Activated CD4-positive, alpha-beta T cell treated with anti-CD3 and anti-CD28 coated beads for 36 hours (primary cell): ENCODE results near the gene DQX1. TPM values are rescaled to one million over a fixed set of nuclear protein-coding genes. Genes with fewer than 3 reads are reported as not detected.
A peak's percentile ranks its signal among the peaks of the same experiment; 100 is the strongest.

Experiments
- ATAC-seq: fragments of 200-7000 bp; cut with Tn5 transposase; one replicate; pipeline ENCODE4 v1.10.0; 2021; ENCODE audit warnings: mild to moderate bottlenecking, moderate library complexity
- CTCF ChIA-PET: fragments of 350-600 bp; sonication (Branson Sonifier 250); formaldehyde crosslinking; loops from one replicate; lab custom pipeline; 2021; ENCODE audit warnings: antibody characterized with exemption; lab: Charles Lee
- POLR2A ChIA-PET: fragments of 350-600 bp; sonication (Branson Sonifier 250); formaldehyde crosslinking; loops from one replicate; lab custom pipeline; 2021; ENCODE audit warnings: antibody characterized with exemption, inconsistent platforms; lab: Charles Lee
- DNase-seq: peaks from one replicate; pipeline ENCODE4 v3.0.0-alpha.2; 2020
- H3K27ac Mint-ChIP-seq: one replicate; pipeline ENCODE4 v1.8.0; 2021; ENCODE audit warnings: mixed read lengths
- H3K27me3 Mint-ChIP-seq: one replicate; pipeline ENCODE4 v1.8.0; 2021; ENCODE audit warnings: mixed read lengths
- H3K36me3 Mint-ChIP-seq: one replicate; pipeline ENCODE4 v1.8.0; 2021; ENCODE audit warnings: low read depth, mixed read lengths
- H3K4me1 Mint-ChIP-seq: one replicate; pipeline ENCODE4 v1.8.0; 2021; ENCODE audit warnings: mixed read lengths
- H3K4me3 Mint-ChIP-seq: one replicate; pipeline ENCODE4 v1.8.0; 2021; ENCODE audit warnings: mild to moderate bottlenecking, moderate library complexity, mixed read lengths
- H3K9me3 Mint-ChIP-seq: one replicate; pipeline ENCODE4 v1.8.0; 2021; ENCODE audit warnings: low read depth, mixed read lengths
- intact Hi-C, 2 experiments: fragments of 100-400 bp; cut with DNase I in 1 of 2; cut with micrococcal nuclease in 1 of 2; formaldehyde crosslinking; loops; one replicate each; pipeline versions ENCODE4 v1.14.2 to v1.15.1; 2022 to 2024; cut with DNase I, micrococcal nuclease
- total RNA-seq, 2 experiments: library from RNA; stranded (reverse); gene quantifications; one replicate each; pipeline ENCODE4 v1.2.3, GENCODE V29; 2021

Gene DQX1
- total RNA-seq, 2 experiments from 2014 or later = 0.40 to 0.41 TPM

DNA sequence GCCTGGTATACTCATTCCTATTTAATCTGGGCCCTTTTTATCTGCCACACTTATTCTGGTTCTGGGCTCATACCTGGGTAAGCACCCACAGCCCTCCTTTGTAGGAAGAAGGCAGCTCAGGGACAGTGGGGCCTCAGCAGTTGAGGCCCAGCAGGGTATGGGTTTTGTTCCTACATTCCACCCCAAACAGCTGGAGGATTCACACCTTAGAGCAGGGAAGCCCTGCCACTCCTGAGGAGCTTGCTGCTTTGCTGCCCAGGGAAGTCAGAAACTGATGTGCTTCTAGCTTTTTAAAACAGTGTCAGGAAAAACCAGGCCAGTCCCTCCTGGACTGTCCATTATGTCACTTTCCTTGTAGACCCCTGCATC, 25.5 kb downstream of the DQX1 start:
- H3K27me3 Mint-ChIP-seq = peaks cover 60% of the 10 kb centered on the region
- peaks cover 40% of the 10 kb centered on the region for H3K4me1 Mint-ChIP-seq
- H3K27ac Mint-ChIP-seq = no peak overlapping the region
- H3K9me3 Mint-ChIP-seq = no peaks in the 10 kb centered on the region
- no peak overlapping the region for H3K4me3 Mint-ChIP-seq
- ChIA-PET CTCF (interaction anchor here (0.5 to 3.6 kb wide), 6 partner anchors 10 to 236 kb away, joined by 3 to 17 read pairs (median 4); partner anchors contain the start of genes CCDC142 and TTC31), POLR2A (interaction anchor here (1.3 kb wide), 1 partner anchor 29 kb away, joined by 4 read pairs; the partner anchor contains the start of gene HTRA2)
- intact Hi-C loops = no loop called here
- ATAC-seq = no peak
- no peak for DNase-seq
- peaks cover 22% of the 10 kb centered on the region for H3K36me3 Mint-ChIP-seq

DNA sequence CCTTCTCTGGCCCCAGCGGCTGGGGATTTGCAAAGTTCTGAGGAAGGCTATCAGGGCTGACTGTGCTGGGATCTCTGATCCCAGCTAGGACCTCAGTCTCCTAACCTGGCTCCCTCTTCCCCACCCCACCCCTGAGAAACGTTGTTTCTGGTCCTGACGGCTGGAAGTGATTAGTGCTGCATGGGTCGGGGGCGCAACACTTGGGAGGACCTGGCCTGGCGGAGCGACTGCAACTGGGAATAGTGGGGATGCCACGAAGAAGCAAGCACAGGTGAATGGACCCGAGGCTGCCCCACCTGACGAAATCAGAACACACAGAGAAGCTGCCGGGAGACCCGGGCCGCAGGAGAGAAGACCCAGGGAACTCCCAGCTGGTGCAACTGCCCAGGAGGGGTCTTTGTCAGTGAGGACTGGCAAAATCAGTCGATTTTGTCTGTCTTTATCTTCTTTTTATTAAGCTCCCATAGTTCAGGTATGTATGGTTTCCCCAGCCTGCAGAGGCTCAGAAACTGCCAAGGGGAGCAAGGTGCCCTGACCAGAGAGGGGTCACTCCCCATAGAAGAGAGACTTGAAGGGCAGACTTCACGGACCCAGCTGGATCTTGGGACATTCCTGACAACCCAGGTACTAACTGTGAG, 26.0 kb downstream of the DQX1 start:
- Mint-ChIP-seq H3K4me1 (peaks cover 39% of the 10 kb centered on the region), H3K9me3 (no peaks in the 10 kb centered on the region), H3K27ac (no peak overlapping the region), H3K36me3 (peaks cover 17% of the 10 kb centered on the region), H3K27me3 (peaks cover 58% of the 10 kb centered on the region), H3K4me3 (no peak overlapping the region)
- ATAC-seq (no peak), DNase-seq (no peak)
- ChIA-PET CTCF (interaction anchor here (0.6 to 3.6 kb wide), 5 partner anchors 10 to 24 kb away, joined by 3 to 17 read pairs (median 5); partner anchors contain the start of genes CCDC142 and TTC31), POLR2A (no interaction called here)
- intact Hi-C loops = loop anchor here (1.0 to 5.0 kb wide), 3 partner anchors 14 to 55 kb away; partner anchors contain the start of genes DOK1 (in 1 of the 2) and TLX2 (in 1 of the 2)

DNA sequence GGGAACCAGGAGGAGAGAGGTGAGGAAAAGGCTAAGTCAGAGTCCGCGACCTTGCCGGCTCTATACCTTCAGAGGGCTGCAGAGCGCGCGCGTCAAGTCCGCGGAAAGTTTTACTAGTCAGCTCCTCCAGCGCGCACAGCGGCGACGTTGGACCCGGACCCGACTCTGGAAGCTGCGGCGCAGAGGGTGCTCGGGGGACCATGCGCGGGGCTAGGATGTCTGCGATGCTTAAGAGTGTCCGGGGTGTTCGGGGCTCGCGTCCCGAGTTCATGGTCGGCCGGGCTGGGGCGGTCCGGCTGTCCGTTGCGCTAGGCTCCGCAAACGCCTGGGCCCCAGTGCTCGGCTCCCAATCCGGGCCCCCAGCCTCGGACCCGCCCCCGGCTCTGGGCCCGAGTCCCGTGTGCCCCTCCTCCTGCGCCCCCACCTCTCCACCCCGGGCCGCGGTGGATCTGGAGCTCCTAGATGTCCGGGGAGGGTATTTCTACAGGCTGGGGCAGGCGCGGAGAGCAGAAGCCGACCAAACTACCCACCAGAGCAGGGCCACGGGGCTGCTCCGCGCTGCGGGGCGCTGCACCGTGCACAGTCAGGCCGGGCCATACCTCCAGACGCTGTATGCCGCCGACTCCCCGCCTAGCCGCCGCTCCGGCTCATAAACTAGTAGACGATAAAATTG, 26.6 kb downstream of the DQX1 start, which contains the start of gene LBX2:
TSS of gene LBX2 (minus strand) at position 337 of the 673 bp plus-strand sequence. CDS start at position 271, 66 bp downstream.
- peak within 1 kb of the TSS; percentile 77 for H3K4me3 Mint-ChIP-seq
- H3K27ac Mint-ChIP-seq = peak within 1 kb of the TSS; percentile 15
- ChIA-PET POLR2A (no interaction called here), CTCF (interaction anchor here (3.6 kb wide), 1 partner anchor 17 kb away, joined by 17 read pairs; the partner anchor contains the start of genes CCDC142 and TTC31)
- H3K4me1 Mint-ChIP-seq = peaks cover 37% of the 10 kb centered on the region
- intact Hi-C loops = loop anchor here (1.0 to 5.0 kb wide), 3 partner anchors 15 to 55 kb away; partner anchors contain the start of genes DOK1 (in 1 of the 2) and TLX2 (in 1 of the 2)
- peaks cover 56% of the 10 kb centered on the region for H3K27me3 Mint-ChIP-seq
- ATAC-seq = peak; percentile 37
- H3K9me3 Mint-ChIP-seq = no peaks in the 10 kb centered on the region
- H3K36me3 Mint-ChIP-seq = peaks cover 10% of the 10 kb centered on the region
- DNase-seq = peak; percentile 71

DNA sequence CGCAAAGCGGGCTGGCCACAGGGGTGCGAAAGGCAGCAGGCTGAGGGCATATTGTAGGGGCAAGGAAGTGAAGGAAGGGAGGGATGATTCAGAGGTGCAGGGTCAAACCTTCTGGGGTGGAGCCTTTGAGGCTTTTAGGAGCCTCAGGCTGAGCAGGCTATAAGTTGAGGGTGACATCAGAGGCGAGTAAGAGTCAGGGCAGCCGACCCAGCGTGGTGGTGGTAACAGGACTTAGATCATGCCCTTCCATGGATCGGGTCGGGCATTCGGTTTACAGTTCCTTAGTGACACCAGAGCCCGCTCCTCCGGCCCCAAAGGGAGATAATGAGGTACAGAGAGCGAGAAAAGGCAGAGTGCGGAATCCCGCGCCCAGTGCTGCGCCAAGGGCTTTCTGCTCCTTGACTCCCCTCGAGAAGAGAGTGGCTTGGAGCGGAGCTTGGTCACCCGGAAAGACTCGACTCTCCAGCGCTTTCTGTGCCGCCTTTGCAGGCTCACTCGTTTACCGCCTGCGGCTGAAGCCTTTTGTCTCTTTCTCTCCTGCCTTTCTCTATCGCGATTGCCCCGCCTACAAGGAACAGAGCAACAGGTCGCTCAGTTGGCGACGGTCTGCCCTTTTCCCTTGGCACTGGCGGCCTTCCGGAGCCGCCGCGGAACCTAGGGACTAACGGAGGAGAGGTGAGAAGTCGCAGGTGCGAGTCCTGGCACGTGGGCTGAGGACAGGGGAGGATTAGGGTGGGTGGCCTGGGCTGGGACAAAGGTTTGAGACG, 27.3 kb downstream of the DQX1 start:
- Mint-ChIP-seq H3K4me1 (peaks cover 31% of the 10 kb centered on the region), H3K27ac (peak overlapping the region; percentile 15), H3K27me3 (peaks cover 50% of the 10 kb centered on the region), H3K4me3 (peak overlapping the region; percentile 77), H3K36me3 (peaks cover 7% of the 10 kb centered on the region), H3K9me3 (no peaks in the 10 kb centered on the region)
- CTCF ChIA-PET = interaction anchor here (1.3 to 3.6 kb wide), 2 partner anchors 16 kb away, joined by 5 to 17 read pairs; partner anchors contain the start of genes CCDC142 and TTC31
- intact Hi-C loops = loop anchor here (1.0 to 5.0 kb wide), 3 partner anchors 16 to 56 kb away; partner anchors contain the start of genes DOK1 (in 1 of the 2) and TLX2 (in 1 of the 2)
- peak; percentile 63 for ATAC-seq
- POLR2A ChIA-PET = no interaction called here
- peak; percentile 49 for DNase-seq

DNA sequence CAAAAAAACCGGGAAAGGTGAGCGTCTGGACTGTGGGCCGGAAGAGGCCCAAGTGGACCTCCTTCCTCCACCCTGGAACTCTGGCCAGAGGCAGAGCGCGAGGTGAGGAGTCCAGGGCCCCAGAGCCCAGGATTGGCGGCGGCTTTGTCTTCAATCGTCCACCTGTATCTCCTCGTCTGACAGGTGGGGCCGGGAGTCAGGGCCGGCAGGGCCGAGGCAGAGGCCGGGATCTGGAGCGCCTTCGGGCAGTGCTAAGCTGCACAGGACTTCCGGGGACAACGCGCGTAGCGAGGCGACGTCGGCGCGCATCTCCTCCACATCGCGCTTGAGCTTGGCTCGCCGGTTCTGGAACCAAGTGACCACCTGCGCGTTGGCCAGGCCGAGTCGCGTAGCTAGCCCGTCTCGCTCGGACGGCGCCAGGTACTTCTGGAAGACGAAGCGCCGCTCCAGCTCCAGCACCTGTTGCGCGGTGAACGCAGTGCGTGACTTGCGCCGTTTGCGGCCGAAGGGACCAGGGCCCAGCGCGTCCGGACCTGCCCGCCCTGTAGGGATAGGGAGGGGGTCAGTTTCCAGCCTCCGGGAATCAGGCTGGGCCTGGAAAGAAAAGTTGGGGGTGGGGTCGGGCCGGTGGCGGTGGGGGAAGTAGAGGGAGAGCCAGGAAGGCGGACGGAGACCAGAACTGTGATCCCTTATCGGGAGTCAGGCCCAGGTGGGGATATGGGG, 28.1 kb downstream of the DQX1 start:
- H3K27me3 Mint-ChIP-seq = peaks cover 45% of the 10 kb centered on the region
- CTCF ChIA-PET = interaction anchor here (1.3 kb wide), 1 partner anchor 15 kb away, joined by 5 read pairs; the partner anchor contains the start of genes CCDC142 and TTC31
- ATAC-seq (peak; percentile 31), DNase-seq (peak; percentile 52)
- intact Hi-C loops = loop anchor here (2.0 to 5.0 kb wide), 2 partner anchors 34 to 57 kb away; partner anchors contain the start of gene DOK1 (in 1 of the 2)
- peak overlapping the region; percentile 15 for H3K27ac Mint-ChIP-seq
- POLR2A ChIA-PET = interaction anchor here (0.6 kb wide), 1 partner anchor 69 kb away, joined by 3 read pairs; no protein-coding TSS in a partner anchor
- peak overlapping the region; percentile 77 for H3K4me3 Mint-ChIP-seq
- H3K9me3 Mint-ChIP-seq = no peaks in the 10 kb centered on the region
- H3K36me3 Mint-ChIP-seq = peaks cover 7% of the 10 kb centered on the region
- peaks cover 24% of the 10 kb centered on the region for H3K4me1 Mint-ChIP-seq

DNA sequence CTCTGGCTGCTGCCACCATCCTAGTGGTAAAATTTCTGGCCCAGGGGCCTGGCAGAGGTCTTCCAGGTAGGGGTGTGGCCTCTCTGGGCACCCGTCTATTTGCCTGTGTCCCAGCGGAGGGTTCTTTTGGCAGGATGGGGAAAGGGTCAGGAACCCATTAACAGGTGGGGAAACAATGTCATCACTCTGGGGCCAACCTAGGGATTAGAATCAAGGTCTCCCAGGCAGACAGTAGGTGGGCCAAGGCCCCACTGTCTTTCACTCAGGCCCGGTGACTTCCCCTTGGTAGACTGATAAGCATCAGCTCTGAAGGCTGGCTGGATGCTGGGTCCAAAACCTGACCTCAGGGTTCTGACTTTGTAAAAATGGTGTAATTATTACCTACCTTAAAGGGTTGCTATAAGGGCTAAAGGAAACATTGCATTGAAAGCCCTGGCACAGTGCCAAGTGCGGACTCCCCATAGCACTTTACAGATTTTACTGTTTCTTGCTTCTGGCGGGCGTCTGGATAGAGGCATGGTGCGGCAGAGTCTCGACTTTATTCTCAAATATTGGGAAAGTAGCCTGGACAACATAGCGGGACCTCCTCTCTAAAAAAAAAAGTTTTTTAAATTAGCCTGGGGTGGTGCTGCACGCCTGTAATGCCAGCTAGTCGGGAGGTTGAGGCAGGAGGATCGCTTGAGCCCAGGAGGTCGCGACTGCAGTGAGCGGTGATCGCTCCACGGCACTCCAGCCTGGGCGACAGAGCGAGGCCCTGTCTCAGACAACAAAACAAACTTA, 28.8 kb downstream of the DQX1 start:
- Mint-ChIP-seq H3K36me3 (peaks cover 14% of the 10 kb centered on the region), H3K4me1 (peaks cover 20% of the 10 kb centered on the region), H3K9me3 (no peaks in the 10 kb centered on the region), H3K27ac (no peak overlapping the region), H3K4me3 (peak overlapping the region; percentile 77), H3K27me3 (peaks cover 39% of the 10 kb centered on the region)
- CTCF ChIA-PET = interaction anchor here (1.1 to 1.3 kb wide), 2 partner anchors 9 to 15 kb away, joined by 4 to 5 read pairs; partner anchors contain the start of genes CCDC142 and TTC31
- no peak for ATAC-seq
- intact Hi-C loops = loop anchor here in 1 of 2 experiments (5.0 kb wide), 1 partner anchor 35 kb away; no protein-coding TSS in a partner anchor
- DNase-seq = no peak
- POLR2A ChIA-PET = interaction anchor here (0.6 kb wide), 2 partner anchors 70 to 79 kb away, joined by 3 read pairs; no protein-coding TSS in a partner anchor

DNA sequence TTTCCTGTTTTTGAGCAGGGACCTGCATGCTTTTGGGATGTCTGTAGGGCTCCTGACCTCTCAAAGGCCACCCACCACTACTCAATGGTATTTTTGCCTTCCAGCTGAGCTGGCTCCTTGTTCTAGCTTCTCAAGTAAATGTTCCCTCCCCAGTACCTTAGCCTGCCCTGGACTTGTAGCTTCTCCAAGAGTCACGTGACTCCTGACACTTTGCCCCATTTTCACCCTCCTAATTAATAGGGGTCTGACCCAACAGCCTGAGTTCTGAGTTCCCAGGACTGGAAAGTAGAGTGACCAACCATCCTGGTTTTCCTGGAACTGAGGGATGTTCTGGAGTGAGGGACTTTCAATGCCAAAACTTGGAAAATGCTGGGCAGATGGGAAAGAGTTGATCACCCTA, 30.6 kb downstream of the DQX1 start:
- CTCF ChIA-PET = no interaction called here
- H3K9me3 Mint-ChIP-seq = no peaks in the 10 kb centered on the region
- no peak overlapping the region for H3K4me3 Mint-ChIP-seq
- H3K4me1 Mint-ChIP-seq = peaks cover 16% of the 10 kb centered on the region
- H3K27me3 Mint-ChIP-seq = peaks cover 24% of the 10 kb centered on the region
- POLR2A ChIA-PET = no interaction called here
- DNase-seq (no peak), ATAC-seq (no peak)
- no peak overlapping the region for H3K27ac Mint-ChIP-seq
- intact Hi-C loops = loop anchor here in 1 of 2 experiments (5.0 kb wide), 1 partner anchor 37 kb away; no protein-coding TSS in a partner anchor
- peaks cover 23% of the 10 kb centered on the region for H3K36me3 Mint-ChIP-seq

DNA sequence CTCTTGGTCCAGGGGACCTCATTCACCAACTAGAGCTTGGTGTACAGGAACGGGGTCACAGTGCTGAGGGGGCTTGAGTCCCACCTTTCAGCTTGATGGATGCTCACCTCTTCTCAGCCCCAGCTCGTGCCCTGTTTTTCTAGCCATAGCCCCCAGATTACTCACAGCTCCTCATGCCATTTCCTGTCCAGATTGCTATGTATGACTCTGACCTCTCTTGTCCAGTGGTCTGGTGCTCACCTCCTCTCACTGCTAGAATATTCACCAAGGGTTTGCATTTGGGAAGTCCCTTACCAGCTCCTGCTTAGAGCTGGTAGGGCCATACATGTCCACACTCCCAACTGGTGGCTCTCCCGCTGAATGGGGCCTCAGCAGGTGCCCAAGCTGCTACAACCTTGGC, 32.5 kb downstream of the DQX1 start:
- no peak for DNase-seq
- Mint-ChIP-seq H3K4me3 (no peak overlapping the region), H3K36me3 (peaks cover 26% of the 10 kb centered on the region), H3K9me3 (no peaks in the 10 kb centered on the region), H3K4me1 (peaks cover 8% of the 10 kb centered on the region), H3K27me3 (peaks cover 10% of the 10 kb centered on the region), H3K27ac (no peak overlapping the region)
- CTCF ChIA-PET = interaction anchor here (0.9 kb wide), 1 partner anchor 11 kb away, joined by 4 read pairs; the partner anchor contains the start of genes CCDC142 and TTC31
- no peak for ATAC-seq
- intact Hi-C loops = no loop called here
- POLR2A ChIA-PET = interaction anchor here (0.7 kb wide), 1 partner anchor 63 kb away, joined by 3 read pairs; no protein-coding TSS in a partner anchor

DNA sequence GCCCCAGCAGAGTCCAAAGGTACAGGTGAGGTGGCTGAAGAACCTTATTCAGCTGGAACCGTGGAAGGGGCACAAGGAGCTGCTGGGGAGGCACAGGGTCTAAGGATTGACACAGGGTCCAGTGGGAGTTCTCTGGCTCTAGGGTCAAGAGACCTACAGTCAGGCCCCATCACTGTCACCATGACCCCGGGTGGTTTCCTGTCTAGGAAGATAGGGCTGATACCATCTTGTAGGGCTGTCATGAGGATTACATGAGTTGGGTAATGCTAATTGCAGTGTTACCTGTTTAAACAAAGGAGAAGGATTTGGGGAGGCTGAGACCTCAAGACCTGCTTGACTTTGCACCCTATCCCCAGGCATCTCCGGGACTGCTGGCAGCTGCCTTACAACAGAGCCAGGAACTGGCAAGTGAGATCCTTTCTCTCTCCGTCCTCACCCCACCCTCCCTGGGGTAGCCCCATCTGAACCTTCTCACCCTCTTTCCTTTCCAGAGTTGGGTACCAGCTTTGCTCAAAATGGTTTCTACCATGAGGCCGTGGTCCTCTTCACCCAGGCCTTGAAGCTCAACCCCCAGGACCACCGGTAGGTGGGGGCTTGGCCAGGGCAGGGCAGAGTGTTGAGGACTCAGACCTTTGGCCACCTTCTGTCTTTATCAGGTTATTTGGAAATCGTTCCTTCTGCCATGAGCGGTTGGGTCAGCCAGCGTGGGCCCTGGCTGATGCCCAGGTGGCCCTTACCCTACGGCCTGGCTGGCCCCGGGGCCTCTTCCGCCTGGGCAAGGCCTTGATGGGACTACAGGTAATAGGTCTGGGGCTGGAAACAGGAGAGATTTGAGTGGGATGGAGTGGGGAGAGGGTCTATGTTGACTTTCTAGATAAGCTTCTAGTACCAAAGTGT, 34.1 kb downstream of the DQX1 start:
- H3K27ac Mint-ChIP-seq = no peak overlapping the region
- intact Hi-C loops = no loop called here
- no peaks in the 10 kb centered on the region for H3K9me3 Mint-ChIP-seq
- no peak overlapping the region for H3K4me3 Mint-ChIP-seq
- ChIA-PET POLR2A (no interaction called here), CTCF (interaction anchor here (0.6 kb wide), 1 partner anchor 76 kb away, joined by 4 read pairs; no protein-coding TSS in a partner anchor)
- no peaks in the 10 kb centered on the region for H3K27me3 Mint-ChIP-seq
- peaks cover 27% of the 10 kb centered on the region for H3K36me3 Mint-ChIP-seq
- ATAC-seq (no peak), DNase-seq (no peak)
- H3K4me1 Mint-ChIP-seq = no peaks in the 10 kb centered on the region
